ENCODE results near the gene CRAMP1. TPM values are rescaled to one million over a fixed set of nuclear protein-coding genes. Genes with fewer than 3 reads are reported as not detected.
A peak's percentile ranks its signal among the peaks of the same experiment; 100 is the strongest.
"Not testable (repeated sequence)": the region's sequence is repeated elsewhere in the genome, so short reads cannot be mapped to it uniquely, and the experiment has no call there.

CRAMP1 gene
- total RNA-seq, 2 donors from 2014 or later, result 12.0 to 20.6 TPM

DNA sequence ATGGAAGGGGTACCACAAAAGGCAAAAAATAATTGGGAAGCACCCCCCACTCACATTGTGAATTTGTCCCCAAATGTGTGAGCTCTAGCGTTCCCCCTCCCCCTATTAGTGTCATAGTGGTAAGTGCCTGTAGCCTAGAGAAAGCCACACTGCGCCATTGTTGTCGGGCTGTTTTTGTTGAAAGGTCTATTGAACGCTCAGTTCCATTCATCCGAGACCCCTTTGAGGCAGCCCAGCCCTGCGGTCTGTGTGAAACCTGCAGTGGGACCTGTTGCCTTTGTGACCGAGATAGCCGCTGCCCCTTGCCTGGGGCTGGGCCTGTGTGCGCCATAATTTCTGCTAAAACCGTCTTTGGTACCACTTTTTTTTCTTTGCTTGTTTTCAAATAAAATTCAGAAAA, 68.9 kb downstream of the CRAMP1 start:
- no peak for ATAC-seq (replicated peaks)
- peaks cover 16% of the 10 kb centered on the region for H3K4me1 Mint-ChIP-seq
- peaks cover 49% of the 10 kb centered on the region for H3K36me3 Mint-ChIP-seq (ENCODE audit: low read depth)
- H3K4me3 Mint-ChIP-seq, result peak overlapping the region; percentile 94
- no peaks in the 10 kb centered on the region for H3K27me3 Mint-ChIP-seq
- no peaks in the 10 kb centered on the region for H3K9me3 Mint-ChIP-seq
- H3K27ac Mint-ChIP-seq, result no peak overlapping the region

DNA sequence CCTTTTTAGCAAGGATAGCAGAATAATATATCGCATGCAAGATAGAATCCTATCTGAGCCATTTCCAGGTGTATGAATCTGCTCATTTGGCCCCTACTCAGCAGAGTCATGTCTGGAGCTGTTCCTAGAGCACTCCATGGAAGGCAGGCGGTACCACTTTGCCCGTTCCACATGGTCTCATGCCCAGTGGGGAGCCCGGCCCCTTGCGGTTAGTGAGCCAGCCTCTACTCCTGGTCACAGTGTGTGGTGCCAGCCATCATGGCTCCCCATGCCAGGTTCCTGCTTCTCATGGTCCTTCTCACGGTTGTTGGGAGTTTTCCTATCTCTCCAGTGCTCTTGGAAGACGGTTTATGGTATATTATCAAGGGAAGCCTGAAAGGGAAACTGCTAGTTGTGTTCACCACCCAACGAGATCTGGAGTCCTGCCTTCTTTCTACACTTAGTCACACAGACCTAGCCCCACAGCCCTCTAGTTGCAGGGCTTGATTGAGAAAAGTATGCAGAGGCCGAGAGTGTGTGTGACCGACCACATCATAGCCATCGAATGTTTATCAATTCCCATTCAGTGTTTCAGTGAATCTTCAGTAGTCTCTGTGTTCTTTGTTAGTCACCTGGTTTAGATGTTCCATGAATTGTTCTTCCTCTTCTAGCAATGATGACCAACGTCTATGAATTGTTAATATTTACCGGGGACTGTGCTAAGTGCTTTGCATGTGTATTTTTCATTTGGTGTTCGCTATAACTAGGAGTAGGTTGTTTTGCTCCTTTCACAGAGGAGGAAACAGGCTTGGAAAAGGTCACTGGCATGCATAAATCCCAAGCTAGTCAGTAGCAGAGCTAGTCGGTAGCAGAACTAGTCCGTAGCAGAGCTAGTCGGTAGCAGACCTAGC, 75.5 kb downstream of the CRAMP1 start:
- H3K4me1 Mint-ChIP-seq, result peaks cover 9% of the 10 kb centered on the region
- no peaks in the 10 kb centered on the region for H3K9me3 Mint-ChIP-seq
- no peak for ATAC-seq (replicated peaks)
- no peaks in the 10 kb centered on the region for H3K27me3 Mint-ChIP-seq
- H3K27ac Mint-ChIP-seq, result peak overlapping the region; percentile 46
- H3K4me3 Mint-ChIP-seq, result no peak overlapping the region
- peaks cover 96% of the 10 kb centered on the region for H3K36me3 Mint-ChIP-seq (ENCODE audit: low read depth)

DNA sequence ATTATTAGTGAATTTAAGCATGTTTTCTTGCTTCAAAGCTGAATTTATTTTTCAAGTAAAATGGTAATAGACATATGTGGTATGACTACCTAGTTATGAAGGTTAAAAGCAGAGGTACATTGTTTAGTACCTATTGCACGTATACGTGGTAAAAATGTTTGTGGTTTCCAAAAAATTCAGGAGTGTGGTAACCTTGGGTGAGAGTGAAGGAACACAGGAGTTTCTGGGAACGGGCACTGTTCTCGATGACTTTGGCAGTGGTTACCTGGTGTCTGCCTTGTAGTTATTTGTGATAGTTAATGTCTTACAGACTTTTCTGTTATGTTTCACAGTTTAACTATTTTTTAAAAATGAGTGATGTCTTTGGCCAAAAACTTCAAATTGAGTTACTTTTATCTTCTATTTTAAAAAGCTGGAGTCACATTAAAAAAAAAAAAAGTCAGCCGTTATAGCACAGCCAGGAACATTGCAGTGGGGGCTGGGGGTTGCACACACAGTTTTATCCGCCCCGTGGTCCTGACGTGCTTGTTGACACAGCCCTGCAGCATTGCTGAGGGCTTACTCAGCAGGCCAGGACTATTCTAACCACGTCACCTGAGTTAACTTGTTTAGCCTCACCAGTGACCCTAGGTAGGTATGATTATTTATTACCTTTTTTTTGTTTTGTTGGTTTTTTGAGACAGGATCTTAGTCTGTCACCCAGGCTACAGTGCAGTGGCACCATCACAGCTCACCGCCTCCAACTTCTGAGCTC, 76.8 kb downstream of the CRAMP1 start:
- Mint-ChIP-seq H3K4me1 (peaks cover 9% of the 10 kb centered on the region), H3K27ac (no peak overlapping the region), H3K36me3 (ENCODE audit: low read depth) (peaks cover 100% of the 10 kb centered on the region), H3K9me3 (no peaks in the 10 kb centered on the region), H3K4me3 (no peak overlapping the region), H3K27me3 (no peaks in the 10 kb centered on the region)
- no peak for ATAC-seq (replicated peaks)

DNA sequence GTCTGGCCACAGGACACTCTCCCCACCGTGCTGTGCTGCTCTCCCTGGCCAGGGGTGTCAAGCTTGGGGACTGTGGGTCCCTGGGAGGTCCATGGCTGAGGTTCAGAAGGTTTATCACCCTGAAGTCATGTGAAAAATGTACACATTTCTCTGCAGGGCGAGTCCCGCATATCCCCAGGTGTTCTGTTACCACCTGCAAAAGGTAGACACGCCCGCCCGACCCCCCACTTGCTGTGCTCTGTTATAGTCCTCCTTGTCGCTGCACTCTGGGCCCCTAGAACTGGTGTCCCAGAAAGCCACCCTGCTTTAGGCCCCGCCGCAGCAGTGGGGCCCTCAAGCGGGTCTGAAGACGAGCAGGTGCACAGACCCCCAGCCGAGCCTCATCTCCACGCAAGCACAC, 77.7 kb downstream of the CRAMP1 start:
- Mint-ChIP-seq H3K27me3 (no peaks in the 10 kb centered on the region), H3K9me3 (no peaks in the 10 kb centered on the region), H3K4me1 (peaks cover 9% of the 10 kb centered on the region), H3K4me3 (no peak overlapping the region), H3K36me3 (ENCODE audit: low read depth) (peaks cover 100% of the 10 kb centered on the region), H3K27ac (peak overlapping the region; percentile 16)
- ATAC-seq (replicated peaks), result no peak

DNA sequence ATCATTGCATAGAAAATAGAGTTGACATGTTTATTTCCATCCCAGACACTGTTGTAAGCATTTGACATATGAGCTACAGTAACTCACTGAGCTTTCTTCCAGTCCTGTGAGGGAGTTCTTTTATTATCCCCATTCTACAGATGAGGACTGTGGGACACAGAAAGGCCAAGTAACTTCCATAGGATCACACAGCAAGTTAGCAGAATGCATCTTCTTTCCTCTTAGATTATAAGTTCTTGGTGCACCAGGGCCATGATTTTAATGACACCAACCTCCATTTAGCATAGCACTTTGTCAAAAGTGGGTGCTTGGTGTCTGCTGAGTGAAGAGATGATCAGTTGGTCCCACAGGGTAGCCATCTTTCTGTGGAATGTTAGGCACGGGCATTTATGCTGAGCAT, 78.7 kb downstream of the CRAMP1 start:
- peaks cover 100% of the 10 kb centered on the region for H3K36me3 Mint-ChIP-seq (ENCODE audit: low read depth)
- H3K9me3 Mint-ChIP-seq, result no peaks in the 10 kb centered on the region

DNA sequence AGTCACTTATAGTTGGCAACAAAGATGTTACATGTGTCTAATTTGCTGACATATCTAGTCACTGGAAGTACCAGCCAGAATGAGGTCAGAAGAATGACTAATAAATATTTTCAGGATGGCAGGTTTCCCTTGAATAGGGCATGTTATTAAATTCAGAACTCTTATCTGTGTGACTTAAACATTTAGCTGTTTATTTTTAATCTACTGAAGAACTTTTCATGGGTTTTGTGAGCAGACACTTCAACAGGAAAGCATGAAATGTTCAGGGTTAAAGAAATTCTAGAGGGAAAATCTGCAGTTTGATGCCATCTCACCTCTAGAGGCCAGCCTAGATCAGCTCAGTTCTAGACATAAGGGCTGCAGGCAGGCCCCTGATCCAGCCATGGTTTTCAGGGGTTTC, 79.1 kb downstream of the CRAMP1 start:
- Mint-ChIP-seq H3K36me3 (ENCODE audit: low read depth) (peaks cover 100% of the 10 kb centered on the region), H3K27me3 (no peaks in the 10 kb centered on the region), H3K9me3 (no peaks in the 10 kb centered on the region), H3K27ac (peak overlapping the region; percentile 16), H3K4me1 (peaks cover 9% of the 10 kb centered on the region), H3K4me3 (no peak overlapping the region)
- peak; percentile 34 for ATAC-seq (replicated peaks)

More for the DNA sequence above, 78.7 kb downstream of the CRAMP1 start:
- Mint-ChIP-seq H3K27ac (peak overlapping the region; percentile 16), H3K27me3 (no peaks in the 10 kb centered on the region), H3K4me3 (no peak overlapping the region), H3K4me1 (peaks cover 9% of the 10 kb centered on the region)
- ATAC-seq (replicated peaks), result no peak

DNA sequence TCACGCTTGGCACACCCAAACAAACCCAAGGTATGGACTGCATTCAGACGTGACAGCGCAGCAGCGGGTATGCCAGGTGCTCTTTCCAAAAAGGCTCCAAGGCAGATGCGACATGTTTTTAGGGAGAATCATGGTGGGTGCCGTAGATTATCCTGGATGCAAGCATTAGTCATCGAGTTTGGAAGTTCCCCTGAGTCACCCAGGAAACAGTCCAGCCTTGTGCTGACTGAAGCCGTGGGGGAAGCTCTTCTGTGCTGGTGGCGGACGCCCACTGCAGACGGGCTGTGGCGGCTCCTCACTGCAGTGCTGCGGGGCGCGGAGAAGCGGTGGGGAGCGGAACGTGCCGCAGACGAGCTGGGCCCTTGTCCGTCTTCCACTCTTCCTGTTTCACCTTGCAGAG, 79.8 kb downstream of the CRAMP1 start:
- no peaks in the 10 kb centered on the region for H3K27me3 Mint-ChIP-seq
- ATAC-seq (replicated peaks), result no peak
- no peak overlapping the region for H3K27ac Mint-ChIP-seq
- no peak overlapping the region for H3K4me3 Mint-ChIP-seq
- H3K4me1 Mint-ChIP-seq, result peaks cover 9% of the 10 kb centered on the region
- no peaks in the 10 kb centered on the region for H3K9me3 Mint-ChIP-seq
- H3K36me3 Mint-ChIP-seq (ENCODE audit: low read depth), result peaks cover 100% of the 10 kb centered on the region

DNA sequence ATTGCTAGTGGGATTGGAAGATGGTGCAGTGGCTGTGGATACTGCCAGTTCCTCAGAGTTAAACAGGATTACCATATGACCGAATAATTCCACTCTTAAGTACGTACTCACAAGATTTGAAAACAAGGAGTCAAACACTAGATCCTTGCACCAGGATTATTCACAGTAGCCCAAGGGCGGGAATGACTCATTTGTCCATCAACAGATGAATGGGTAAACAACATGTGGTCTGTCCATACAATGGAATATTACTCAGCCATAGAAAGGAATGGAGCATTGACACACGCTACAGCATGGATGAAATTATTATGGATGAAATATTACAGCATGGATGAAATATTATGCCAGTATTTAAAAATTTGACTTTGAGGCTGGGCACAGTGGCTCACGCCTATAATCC, 84.7 kb downstream of the CRAMP1 start:
- Mint-ChIP-seq H3K4me1 (no peaks in the 10 kb centered on the region), H3K36me3 (ENCODE audit: low read depth) (peaks cover 100% of the 10 kb centered on the region), H3K27me3 (no peaks in the 10 kb centered on the region), H3K9me3 (no peaks in the 10 kb centered on the region), H3K27ac (no peak overlapping the region), H3K4me3 (no peak overlapping the region)
- no peak for ATAC-seq (replicated peaks)

DNA sequence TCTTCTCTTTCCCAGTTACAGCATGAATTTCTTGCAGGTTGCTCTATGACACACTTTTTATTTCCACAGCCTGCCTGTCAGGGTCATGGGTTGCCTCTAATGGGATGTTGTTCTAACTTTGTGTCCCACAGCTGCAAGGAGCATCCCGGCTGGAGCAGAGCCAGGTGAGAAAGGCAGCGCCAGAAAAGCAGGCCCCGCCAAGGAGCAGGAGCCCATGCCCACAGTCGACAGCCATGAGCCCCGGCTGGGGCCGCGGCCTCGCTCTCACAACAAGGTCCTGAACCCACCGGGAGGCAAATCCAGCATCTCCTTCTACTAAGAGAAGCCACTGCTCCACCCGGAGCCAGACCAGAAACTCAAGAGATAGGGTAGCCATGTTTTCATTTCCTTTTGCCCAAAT, 86.5 kb downstream of the CRAMP1 start:
- Mint-ChIP-seq H3K36me3 (ENCODE audit: low read depth) (peaks cover 92% of the 10 kb centered on the region), H3K27ac (no peak overlapping the region)
- no peak for ATAC-seq (replicated peaks)

DNA sequence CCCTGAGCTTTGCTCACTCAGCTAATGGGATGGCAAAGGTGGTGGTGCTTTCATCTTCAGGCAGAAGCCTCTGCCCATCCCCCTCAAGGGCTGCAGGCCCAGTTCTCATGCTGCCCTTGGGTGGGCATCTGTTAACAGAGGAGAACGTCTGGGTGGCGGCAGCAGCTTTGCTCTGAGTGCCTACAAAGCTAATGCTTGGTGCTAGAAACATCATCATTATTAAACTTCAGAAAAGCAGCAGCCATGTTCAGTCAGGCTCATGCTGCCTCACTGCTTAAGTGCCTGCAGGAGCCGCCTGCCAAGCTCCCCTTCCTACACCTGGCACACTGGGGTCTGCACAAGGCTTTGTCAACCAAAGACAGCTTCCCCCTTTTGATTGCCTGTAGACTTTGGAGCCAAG, 88.1 kb downstream of the CRAMP1 start:
- H3K27me3 Mint-ChIP-seq, result no peaks in the 10 kb centered on the region
- no peak overlapping the region for H3K4me3 Mint-ChIP-seq
- no peak overlapping the region for H3K27ac Mint-ChIP-seq

More for the DNA sequence above, 86.5 kb downstream of the CRAMP1 start:
- Mint-ChIP-seq H3K4me1 (no peaks in the 10 kb centered on the region), H3K27me3 (no peaks in the 10 kb centered on the region), H3K4me3 (no peak overlapping the region), H3K9me3 (no peaks in the 10 kb centered on the region)

DNA sequence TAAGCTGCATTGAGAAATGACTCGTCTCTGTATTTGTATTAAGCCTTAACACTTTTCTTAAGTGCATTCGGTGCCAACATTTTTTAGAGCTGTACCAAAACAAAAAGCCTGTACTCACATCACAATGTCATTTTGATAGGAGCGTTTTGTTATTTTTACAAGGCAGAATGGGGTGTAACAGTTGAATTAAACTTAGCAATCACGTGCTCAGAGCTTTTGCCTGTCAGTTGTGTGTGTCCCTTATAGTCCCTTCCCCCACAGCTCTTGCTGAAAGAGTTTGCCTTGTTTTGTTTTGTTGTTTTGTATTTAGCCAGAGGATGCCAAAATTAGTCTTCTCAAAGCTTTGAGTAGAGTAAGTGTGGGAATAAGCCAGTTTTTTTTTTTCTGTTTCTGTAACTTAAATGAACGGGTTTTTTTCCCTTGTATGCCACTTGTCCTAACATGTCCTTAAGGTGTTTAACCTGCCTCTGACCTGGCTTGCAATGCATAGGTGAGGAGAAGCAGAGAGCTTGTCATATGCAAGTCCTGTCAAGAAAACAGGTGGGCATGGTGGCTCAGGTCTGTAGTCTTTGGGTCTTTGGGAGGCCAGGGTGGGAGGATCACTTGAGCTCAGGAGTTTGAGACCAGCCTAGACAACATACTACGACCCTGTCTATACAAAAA, 89.2 kb downstream of the CRAMP1 start:
- H3K36me3 Mint-ChIP-seq (ENCODE audit: low read depth), result peaks cover 65% of the 10 kb centered on the region

More for the DNA sequence above, 88.1 kb downstream of the CRAMP1 start:
- Mint-ChIP-seq H3K36me3 (ENCODE audit: low read depth) (peaks cover 76% of the 10 kb centered on the region), H3K9me3 (no peaks in the 10 kb centered on the region), H3K4me1 (no peaks in the 10 kb centered on the region)
- ATAC-seq (replicated peaks), result no peak

DNA sequence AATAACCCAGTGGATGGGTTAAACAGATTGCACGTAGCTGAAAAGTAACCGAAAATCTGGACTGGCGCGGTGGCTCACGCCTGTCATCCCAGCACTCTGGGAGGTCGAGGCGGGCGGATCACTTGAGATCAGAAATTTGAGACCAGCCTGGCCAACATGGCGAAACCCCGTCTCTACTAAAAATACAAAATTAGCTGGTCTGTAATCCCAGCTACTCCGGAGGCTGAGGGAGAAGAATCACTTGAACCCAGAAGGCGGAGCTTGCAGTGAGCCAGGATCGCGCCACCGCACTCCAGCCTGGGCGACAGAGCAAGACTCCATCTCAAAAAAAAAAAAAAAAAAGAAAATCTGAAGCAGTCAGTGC, 93.1 kb downstream of the CRAMP1 start:
- peak; percentile 42 for ATAC-seq (replicated peaks)
- peaks cover 36% of the 10 kb centered on the region for H3K36me3 Mint-ChIP-seq (ENCODE audit: low read depth)
- not testable (repeated sequence) for H3K9me3 Mint-ChIP-seq, H3K4me1 Mint-ChIP-seq, H3K27me3 Mint-ChIP-seq
- peak overlapping the region; percentile 97 for H3K27ac Mint-ChIP-seq
- H3K4me3 Mint-ChIP-seq, result peak overlapping the region; percentile 96

More for the DNA sequence above, 89.2 kb downstream of the CRAMP1 start:
- no peaks in the 10 kb centered on the region for H3K4me1 Mint-ChIP-seq
- ATAC-seq (replicated peaks), result no peak
- no peaks in the 10 kb centered on the region for H3K9me3 Mint-ChIP-seq
- H3K27me3 Mint-ChIP-seq, result no peaks in the 10 kb centered on the region
- peak overlapping the region; percentile 28 for H3K27ac Mint-ChIP-seq
- H3K4me3 Mint-ChIP-seq, result no peak overlapping the region

DNA sequence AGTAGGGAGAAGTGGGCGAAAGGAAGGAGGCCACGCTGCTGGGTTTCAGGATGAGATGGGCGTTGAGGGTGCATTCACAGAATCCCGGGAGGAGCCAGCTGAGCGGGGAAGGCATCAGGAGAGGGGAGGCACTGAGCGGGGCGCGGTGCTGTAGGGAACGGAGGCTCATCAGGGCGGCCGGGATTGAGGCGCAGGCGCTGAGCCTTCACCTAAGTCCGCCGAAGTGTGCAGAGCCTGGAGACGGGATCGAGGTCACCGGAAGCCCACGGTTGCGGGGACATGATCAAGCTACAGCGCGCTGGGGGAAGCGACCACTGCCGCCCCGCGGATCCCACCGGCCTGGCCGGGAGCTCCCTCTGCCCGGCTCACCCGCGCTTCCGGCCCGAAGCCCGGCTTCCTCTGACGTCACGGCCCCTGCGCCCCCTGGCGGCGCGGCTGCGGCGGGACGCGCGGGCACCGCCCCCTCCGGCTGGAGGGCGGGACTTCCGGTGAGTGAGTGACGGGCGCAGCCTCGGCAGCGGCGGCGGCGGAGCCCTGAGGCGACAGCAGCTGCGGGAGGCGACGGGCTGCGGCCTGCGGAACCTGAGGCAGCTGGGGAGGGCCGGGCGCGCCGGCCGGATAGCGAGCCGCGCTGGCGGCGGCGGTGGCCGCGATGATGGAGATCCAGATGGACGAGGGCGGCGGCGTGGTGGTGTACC, 93.7 kb downstream of the CRAMP1 start, which contains the start of gene MAPK8IP3:
Gene MAPK8IP3 (plus strand): TSS at position 508 of the 698 bp plus-strand sequence. CDS start 145 bp downstream, at position 653.
- peak within 1 kb of the TSS; percentile 97 for H3K27ac Mint-ChIP-seq
- peaks cover 31% of the 10 kb centered on the region for H3K36me3 Mint-ChIP-seq (ENCODE audit: low read depth)
- H3K4me1 Mint-ChIP-seq, result peaks cover 6% of the 10 kb centered on the region
- ATAC-seq (replicated peaks), result peak; percentile 90
- H3K9me3 Mint-ChIP-seq, result no peaks in the 10 kb centered on the region
- peak within 1 kb of the TSS; percentile 96 for H3K4me3 Mint-ChIP-seq
- no peaks in the 10 kb centered on the region for H3K27me3 Mint-ChIP-seq
